ENCODE measurements around the gene UNC5B.
A peak's percentile ranks its signal among the peaks of the same experiment; 100 is the strongest.

Gene UNC5B

GRCh38 chr10:71223347-71224058, 11.1 kb downstream of the UNC5B start:
- no peak for DNase-seq

- no peak for DNase-seq
Measured at GRCh38 chr10:71225291-71226058, 13.1 kb downstream of the UNC5B start.

GRCh38 chr10:71228875-71229675, 16.7 kb downstream of the UNC5B start:
- no peak for DNase-seq

GRCh38 chr10:71229726-71230655, 17.6 kb downstream of the UNC5B start:
- DNase-seq, result no peak

- DNase-seq, result no peak
Measured at GRCh38 chr10:71230656-71231025, 18.3 kb downstream of the UNC5B start.

- no peak for DNase-seq
Measured at GRCh38 chr10:71231206-71231605, 18.8 kb downstream of the UNC5B start.

GRCh38 chr10:71232089-71232998, 20.0 kb downstream of the UNC5B start:
- DNase-seq, result no peak

- no peak for DNase-seq
Measured at GRCh38 chr10:71233482-71233892, 21.1 kb downstream of the UNC5B start.

- DNase-seq, result no peak
Measured at GRCh38 chr10:71234004-71234894, 21.9 kb downstream of the UNC5B start.

GRCh38 chr10:71234970-71235685, 22.8 kb downstream of the UNC5B start:
- DNase-seq, result peak; percentile 83

- DNase-seq, result no peak
Measured at GRCh38 chr10:71235808-71236207, 23.4 kb downstream of the UNC5B start.

GRCh38 chr10:71236286-71236685, 23.9 kb downstream of the UNC5B start:
- peak; percentile 68 for DNase-seq

GRCh38 chr10:71236822-71237682, 24.7 kb downstream of the UNC5B start:
- no peak for DNase-seq

- no peak for DNase-seq
Measured at GRCh38 chr10:71237843-71238623, 25.7 kb downstream of the UNC5B start.

- DNase-seq, result no peak
Measured at GRCh38 chr10:71238626-71239025, 26.3 kb downstream of the UNC5B start.

GRCh38 chr10:71239131-71239915, 27.0 kb downstream of the UNC5B start:
- DNase-seq, result no peak

All from fibroblast of upper back skin (primary cell).